ENCODE results near the gene ZNF185.

DNA sequence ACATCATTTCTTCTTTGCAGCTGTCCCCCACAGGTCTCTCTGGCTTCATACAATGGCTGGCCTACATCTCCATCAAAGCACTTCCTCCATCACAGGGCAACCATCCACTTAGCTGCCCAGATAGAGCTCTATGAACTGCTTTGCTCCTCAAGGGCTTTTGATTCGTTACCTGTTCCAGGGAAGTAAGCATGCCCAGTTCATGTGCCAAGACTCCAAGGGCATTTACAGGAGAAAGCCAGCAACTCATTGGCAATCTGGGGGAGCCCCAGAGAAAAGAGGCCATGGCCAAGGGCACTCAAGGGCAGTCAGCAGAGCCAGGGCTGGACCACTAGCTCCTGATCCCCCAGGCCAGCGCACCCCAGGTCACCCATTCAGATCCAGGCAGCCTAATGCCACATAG lies 24.5 kb upstream of the ZNF185 start:
- TF ChIP-seq EZH2 (IDR thresholded peaks at IDR 0.05; ENCODE audit: low read depth), result no peak
- TF ChIP-seq, protein P1, sequence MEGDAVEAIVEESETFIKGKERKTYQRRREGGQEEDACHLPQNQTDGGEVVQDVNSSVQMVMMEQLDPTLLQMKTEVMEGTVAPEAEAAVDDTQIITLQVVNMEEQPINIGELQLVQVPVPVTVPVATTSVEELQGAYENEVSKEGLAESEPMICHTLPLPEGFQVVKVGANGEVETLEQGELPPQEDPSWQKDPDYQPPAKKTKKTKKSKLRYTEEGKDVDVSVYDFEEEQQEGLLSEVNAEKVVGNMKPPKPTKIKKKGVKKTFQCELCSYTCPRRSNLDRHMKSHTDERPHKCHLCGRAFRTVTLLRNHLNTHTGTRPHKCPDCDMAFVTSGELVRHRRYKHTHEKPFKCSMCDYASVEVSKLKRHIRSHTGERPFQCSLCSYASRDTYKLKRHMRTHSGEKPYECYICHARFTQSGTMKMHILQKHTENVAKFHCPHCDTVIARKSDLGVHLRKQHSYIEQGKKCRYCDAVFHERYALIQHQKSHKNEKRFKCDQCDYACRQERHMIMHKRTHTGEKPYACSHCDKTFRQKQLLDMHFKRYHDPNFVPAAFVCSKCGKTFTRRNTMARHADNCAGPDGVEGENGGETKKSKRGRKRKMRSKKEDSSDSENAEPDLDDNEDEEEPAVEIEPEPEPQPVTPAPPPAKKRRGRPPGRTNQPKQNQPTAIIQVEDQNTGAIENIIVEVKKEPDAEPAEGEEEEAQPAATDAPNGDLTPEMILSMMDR (conservative IDR thresholded peaks at IDR 0.05), result no peak

Data from PC-9 (cell line).